Lung microvascular endothelial cell (primary cell): Measurements from ENCODE around the gene WNK4. TPM values are rescaled to one million over a fixed set of nuclear protein-coding genes. Genes with fewer than 3 reads are reported as not detected.

Experiments
- DNase-seq, 2 donors: peaks; one replicate each; pipeline versions ENCODE4 v3.0.0 to v3.0.0-alpha.2; 2010; ENCODE audit warnings: low read depth in 2 of 2
- total RNA-seq: library from RNA; depleted of rRNA; stranded (reverse); fragments of >200 nt; gene quantifications from 2 replicates; pipeline ENCODE4 v1.2.1, GENCODE V29; 2014

WNK4 gene
- total RNA-seq, 1 donor from 2014 or later, result 0.99 TPM

- no peak for DNase-seq
Observed at GRCh38 chr17:42833767-42834422, 53.5 kb downstream of the WNK4 start.

DNA sequence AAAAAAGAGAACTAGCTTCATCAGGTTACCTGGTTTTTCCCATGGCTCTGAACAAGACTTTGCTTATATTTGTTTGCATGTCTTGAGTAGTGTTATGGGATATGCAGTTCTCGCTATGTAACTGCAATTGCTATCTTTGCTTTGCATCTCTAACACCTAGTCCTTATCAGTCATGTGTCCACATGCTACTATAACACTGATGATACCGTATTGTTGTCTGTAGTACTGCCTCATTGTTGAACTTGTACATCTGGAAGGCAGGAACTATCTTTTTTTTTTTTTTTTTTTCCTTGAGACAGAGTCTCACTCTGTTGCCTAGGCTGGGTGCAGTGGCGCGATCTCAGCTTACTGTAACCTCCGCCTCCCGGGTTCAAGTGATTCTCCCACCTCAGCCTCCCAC lies 55.3 kb downstream of the WNK4 start:
- DNase-seq, result no peak

DNA sequence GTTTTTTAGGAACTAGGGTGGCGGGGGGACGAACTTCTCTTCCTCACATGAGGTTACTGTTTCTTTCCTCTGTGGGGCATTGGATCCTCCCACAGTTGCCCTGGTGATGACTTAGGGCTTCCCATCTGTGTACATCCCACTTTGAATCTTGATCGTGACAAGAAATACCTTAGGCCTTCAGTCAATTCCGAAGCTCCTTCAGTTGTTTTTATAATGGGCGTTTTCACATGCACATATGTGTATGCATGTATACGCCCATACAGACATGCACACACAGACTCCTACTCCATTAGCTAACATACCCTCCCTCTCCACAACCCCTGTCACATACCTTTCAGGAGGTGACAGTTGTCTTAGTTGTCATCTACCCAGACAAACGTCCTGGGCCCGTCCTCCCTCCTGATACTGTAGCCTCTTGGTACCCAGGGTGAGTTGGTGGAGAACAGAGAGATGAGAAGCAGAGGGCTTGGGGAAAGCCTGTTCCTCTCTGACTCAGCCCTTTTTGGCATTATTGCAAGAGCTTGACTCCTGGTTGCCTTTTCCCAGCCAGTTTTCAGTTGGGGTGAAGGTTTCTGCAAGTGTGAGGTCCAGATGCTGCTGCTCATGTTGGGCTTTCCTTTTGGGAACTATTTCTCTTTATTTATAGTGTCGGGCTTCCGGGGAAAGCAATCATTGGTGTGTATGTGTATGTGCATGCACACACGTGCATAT lies 61.7 kb downstream of the WNK4 start:
- DNase-seq, result no peak

- peak; percentile 82 to 83 for DNase-seq
Observed at GRCh38 chr17:42843358-42843934, 63.0 kb downstream of the WNK4 start.

GRCh38 chr17:42844271-42844670 lies 63.9 kb downstream of the WNK4 start, which contains the start of gene AOC2:
AOC2 (plus strand) TSS chr17:42844580; CDS start chr17:42844627, 47 bp downstream.
- peak in 1 of 2 donors; percentile 19 for DNase-seq

GRCh38 chr17:42844761-42845555 lies 64.5 kb downstream of the WNK4 start:
- DNase-seq, result no peak

- no peak for DNase-seq
Observed at GRCh38 chr17:42845556-42845917, 65.1 kb downstream of the WNK4 start.

DNA sequence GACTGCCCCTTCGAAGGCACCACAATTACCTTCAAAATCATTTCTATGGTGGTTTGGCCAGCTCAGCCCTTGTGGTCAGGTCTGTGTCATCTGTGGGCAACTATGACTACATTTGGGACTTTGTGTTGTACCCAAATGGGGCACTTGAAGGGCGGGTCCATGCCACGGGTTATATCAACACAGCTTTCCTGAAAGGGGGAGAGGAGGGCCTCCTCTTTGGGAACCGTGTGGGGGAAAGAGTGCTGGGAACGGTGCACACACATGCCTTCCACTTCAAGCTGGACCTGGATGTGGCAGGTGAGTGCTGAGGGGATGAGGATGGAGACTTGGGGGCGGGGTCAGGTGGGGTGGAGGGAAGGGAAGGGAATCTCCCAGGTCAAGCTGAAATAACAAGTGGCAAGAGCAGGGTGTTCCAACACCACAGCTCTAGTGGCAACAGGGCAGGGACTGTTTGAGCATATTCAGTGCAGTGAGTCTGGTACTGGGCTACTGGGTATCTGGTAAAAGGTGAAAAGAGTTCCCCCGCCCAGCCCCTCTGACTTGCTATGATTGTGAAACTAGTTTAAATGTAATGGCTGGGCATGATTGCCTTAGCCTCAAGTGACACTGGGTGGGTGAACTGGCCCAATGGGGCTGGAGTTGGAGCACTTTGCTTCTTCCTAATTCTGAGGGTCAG lies 65.6 kb downstream of the WNK4 start:
- no peak for DNase-seq

Other genes starting within 250 kb of the WNK4 start
- gene NAGLU, start 244.4 kb upstream of the WNK4 start, total RNA-seq, result 20.7 and 36.3 TPM in 2 replicates
- gene HSD17B1, start 227.7 kb upstream of the WNK4 start, total RNA-seq, result 0.44 and 1.8 TPM in 2 replicates
- 7.6 and 10.3 TPM in 2 replicates for gene COASY, start 218.5 kb upstream of the WNK4 start, total RNA-seq
- gene MLX, start 213.5 kb upstream of the WNK4 start, total RNA-seq, result 22.9 and 35.9 TPM in 2 replicates
- gene PSMC3IP, start 202.9 kb upstream of the WNK4 start, total RNA-seq, result 1.4 and 1.7 TPM in 2 replicates
- gene RETREG3, start 171.2 kb upstream of the WNK4 start, total RNA-seq, result 52.5 and 65.3 TPM in 2 replicates
- 15.3 and 16.3 TPM in 2 replicates for gene TUBG1, start 170.9 kb upstream of the WNK4 start, total RNA-seq
- 3.5 and 4.8 TPM in 2 replicates for gene TUBG2, start 121.3 kb upstream of the WNK4 start, total RNA-seq
- 10.2 and 11.9 TPM in 2 replicates for gene PLEKHH3, start 103.6 kb upstream of the WNK4 start, total RNA-seq
- 2.0 and 3.5 TPM in 2 replicates for gene CCR10, start 98.8 kb upstream of the WNK4 start, total RNA-seq
- 6.7 and 15.3 TPM in 2 replicates for gene CNTNAP1, start 98.1 kb upstream of the WNK4 start, total RNA-seq
- gene EZH1, start 35.6 kb upstream of the WNK4 start, total RNA-seq, result 6.3 and 13.5 TPM in 2 replicates
- 12.9 and 36.3 TPM in 2 replicates for gene RAMP2, start 19.4 kb upstream of the WNK4 start, total RNA-seq
- 35.7 and 42.1 TPM in 2 replicates for gene VPS25, start 7.2 kb upstream of the WNK4 start, total RNA-seq
- 54.0 and 83.3 TPM in 2 replicates for gene COA3, start 18.1 kb downstream of the WNK4 start, total RNA-seq
- under 0.01 TPM in 1 of 2 replicates, not detected in the other for gene CNTD1, start 18.3 kb downstream of the WNK4 start, total RNA-seq
- 115 and 146 TPM in 2 replicates for gene BECN1, start 43.7 kb downstream of the WNK4 start, total RNA-seq
- 49.5 and 56.5 TPM in 2 replicates for gene PSME3, start 52.8 kb downstream of the WNK4 start, total RNA-seq
- gene AOC2, start 64.0 kb downstream of the WNK4 start, total RNA-seq, result 0.22 and 0.40 TPM in 2 replicates
- gene AOC3, start 70.6 kb downstream of the WNK4 start, total RNA-seq, result 0.20 and 0.22 TPM in 2 replicates
- gene G6PC1, start 120.2 kb downstream of the WNK4 start, total RNA-seq, result not detected in 2 replicates
- 12.0 and 17.5 TPM in 2 replicates for gene AARSD1, start 183.8 kb downstream of the WNK4 start, total RNA-seq
- gene PTGES3L, start 199.5 kb downstream of the WNK4 start, total RNA-seq, result under 0.01 and 0.20 TPM in 2 replicates
- gene RUNDC1, start 200.0 kb downstream of the WNK4 start, total RNA-seq, result 6.5 and 11.1 TPM in 2 replicates
- gene RPL27, start 217.8 kb downstream of the WNK4 start, total RNA-seq, result 852 and 854 TPM in 2 replicates
- gene IFI35, start 226.2 kb downstream of the WNK4 start, total RNA-seq, result 7.5 and 8.3 TPM in 2 replicates
- gene VAT1, start 241.8 kb downstream of the WNK4 start, total RNA-seq, result 155 and 161 TPM in 2 replicates
- 0.20 and 0.22 TPM in 2 replicates for gene RND2, start 244.6 kb downstream of the WNK4 start, total RNA-seq